Sigmoid colon (tissue), 4 donors: ENCODE measurements around the gene RCN2.

Source experiments
- CTCF ChIP-seq, 4 experiments: fragments of 450-650 bp in 3 of 4; fragments of 200-600 bp in 1 of 4; IDR thresholded peaks; one replicate each; pipeline ENCODE4 v1.5.1; 2016 to 2019; ENCODE audit warnings: antibody characterized with exemption in 4 of 4, mild to moderate bottlenecking in 3 of 4, moderate library complexity in 2 of 4
- POLR2AphosphoS5 ChIP-seq, 4 donors: sonication (generic); formaldehyde crosslinking; IDR thresholded peaks; one replicate each; pipeline ENCODE4 v1.6.1; 2017; ENCODE audit warnings: antibody characterized with exemption in 4 of 4

GRCh38 chr15:76994971-76995945, 63.7 kb downstream of the RCN2 start, which contains the start of gene PSTPIP1:
- peak in 1 of 4 donors; percentile 7 for TF ChIP-seq POLR2AphosphoS5 (IDR thresholded peaks at IDR 0.05)
- no peak for TF ChIP-seq CTCF (IDR thresholded peaks at IDR 0.05)
